Putamen (tissue), 1 donor: ENCODE measurements around the gene METTL21C.
A peak's percentile ranks its signal among the peaks of the same experiment; 100 is the strongest.

Experiments used
- DNase-seq: peaks from one replicate; pipeline ENCODE4 v3.0.0-alpha.2; 2016; ENCODE audit warnings: low spot score

The METTL21C gene

DNA sequence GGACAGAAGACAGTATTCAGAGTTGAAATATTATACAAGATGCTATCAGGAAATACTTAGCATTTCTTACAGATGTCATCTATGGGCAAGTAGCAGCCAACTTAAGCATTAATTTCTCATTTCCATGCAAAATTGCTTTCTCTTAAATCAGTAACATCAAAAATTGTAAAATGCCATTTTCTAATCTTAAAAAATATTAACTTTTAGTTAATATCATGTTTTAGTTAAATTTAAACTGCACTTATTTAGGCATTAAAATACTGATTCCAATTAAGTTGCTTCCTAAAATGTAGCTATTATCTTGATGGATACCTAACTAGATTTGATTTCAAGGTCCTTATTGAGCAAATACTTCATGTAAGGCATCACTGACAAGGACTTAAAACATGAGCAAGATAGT is 27.8 kb downstream of the METTL21C start:
- no peak for DNase-seq

GRCh38 chr13:102659168-102659713 is 35.6 kb downstream of the METTL21C start:
- no peak for DNase-seq

DNA sequence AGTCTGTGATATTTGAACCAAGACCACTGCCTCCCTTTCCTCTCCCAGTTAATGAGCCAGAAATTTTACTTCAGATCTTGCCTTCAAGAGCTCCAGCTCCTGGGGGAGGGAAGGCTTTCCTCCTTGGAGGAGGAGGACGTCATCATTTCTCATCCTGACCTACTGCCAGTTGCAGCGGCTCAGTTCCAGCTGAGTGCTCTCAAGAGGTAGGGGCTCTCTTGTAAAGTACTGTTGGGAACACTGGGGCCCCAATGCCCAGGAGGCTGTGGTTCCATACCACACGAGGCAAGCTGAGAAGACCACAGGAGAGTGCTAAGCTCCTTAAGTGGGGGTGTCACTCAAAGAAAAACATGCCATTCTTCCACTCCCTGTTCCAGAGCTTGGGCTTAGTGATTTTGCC is 36.2 kb downstream of the METTL21C start:
- DNase-seq, result no peak

- DNase-seq, result no peak
Observed at GRCh38 chr13:102657630-102658029, 37.2 kb downstream of the METTL21C start.

DNA sequence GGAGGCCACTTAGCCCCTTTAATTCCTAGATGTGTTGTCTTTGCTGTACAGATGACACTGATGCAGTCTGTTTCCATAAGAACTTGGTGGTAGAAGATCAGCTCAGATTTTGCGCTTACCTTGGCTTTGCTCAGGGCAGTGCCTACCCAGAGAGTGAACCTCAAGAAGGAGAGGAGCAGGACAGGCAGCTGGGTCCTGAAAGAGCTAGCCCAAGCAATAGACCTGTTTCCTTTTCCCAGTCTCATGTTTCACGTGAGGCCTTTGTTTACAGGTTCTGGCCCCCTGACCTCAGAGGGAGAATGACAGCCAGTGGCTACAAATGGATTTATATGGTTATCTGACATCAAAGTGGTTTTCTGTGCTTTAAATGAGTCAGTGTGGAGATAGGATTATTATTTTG is 40.1 kb downstream of the METTL21C start:
- DNase-seq, result no peak

DNA sequence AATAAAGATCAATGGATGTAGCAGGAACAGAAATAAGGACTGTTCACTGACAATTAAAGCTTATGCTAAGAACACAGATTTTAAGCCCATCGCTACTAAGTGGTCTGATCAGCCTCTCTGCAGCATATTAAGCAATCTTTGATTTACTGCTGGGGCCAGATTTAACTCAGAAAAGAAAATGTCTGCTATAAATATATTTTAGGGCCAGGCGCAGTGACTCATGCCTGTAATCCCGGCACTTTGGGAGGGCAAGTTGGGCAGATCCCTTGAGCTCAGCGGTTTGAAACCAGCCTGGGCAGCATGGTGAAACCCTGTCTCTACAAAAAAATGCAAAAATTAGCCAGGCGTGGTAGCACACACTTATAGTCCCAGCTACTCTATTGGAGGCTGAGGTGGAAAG is 43.0 kb downstream of the METTL21C start:
- no peak for DNase-seq

DNA sequence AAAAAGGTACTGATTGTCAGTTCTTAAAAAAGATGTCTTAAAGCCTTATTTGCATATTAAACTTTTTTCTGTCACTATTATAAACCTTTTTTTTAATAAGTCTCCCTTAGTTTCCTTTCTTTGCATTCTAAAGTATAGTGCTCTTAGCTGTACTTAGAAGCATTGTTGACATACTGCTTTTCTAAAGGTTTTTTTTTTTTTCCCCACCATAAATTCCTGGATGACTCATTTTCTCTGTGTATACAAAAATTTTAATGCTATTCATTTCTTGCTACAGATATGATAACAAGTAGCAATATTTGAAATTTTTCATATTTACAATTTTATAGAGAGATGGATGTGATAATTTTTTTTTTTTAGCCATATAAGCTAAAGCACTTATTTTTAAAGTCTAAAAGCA is 43.5 kb downstream of the METTL21C start:
- DNase-seq, result no peak

- no peak for DNase-seq
Observed at GRCh38 chr13:102650444-102650843, 44.4 kb downstream of the METTL21C start.

- no peak for DNase-seq
Observed at GRCh38 chr13:102648046-102648445, 46.8 kb downstream of the METTL21C start.

GRCh38 chr13:102645701-102646100 is 49.1 kb downstream of the METTL21C start:
- no peak for DNase-seq

GRCh38 chr13:102643656-102644055 is 51.2 kb downstream of the METTL21C start:
- DNase-seq, result no peak

GRCh38 chr13:102642475-102642874 is 52.4 kb downstream of the METTL21C start:
- peak; percentile 37 for DNase-seq

- DNase-seq, result no peak
Observed at GRCh38 chr13:102642029-102642428, 52.8 kb downstream of the METTL21C start.

- no peak for DNase-seq
Observed at GRCh38 chr13:102638741-102639140, 56.1 kb downstream of the METTL21C start.
